GM18511 (cell line): ENCODE measurements around the gene SELE.

Source experiments
- ATAC-seq: cut with Tn5 transposase; IDR thresholded peaks from one replicate; pipeline ENCODE4 v1.9.1; 2021; ENCODE audit warnings: mild to moderate bottlenecking, moderate library complexity; ENCODE audit not compliant: unreplicated experiment

Gene SELE, protein sequence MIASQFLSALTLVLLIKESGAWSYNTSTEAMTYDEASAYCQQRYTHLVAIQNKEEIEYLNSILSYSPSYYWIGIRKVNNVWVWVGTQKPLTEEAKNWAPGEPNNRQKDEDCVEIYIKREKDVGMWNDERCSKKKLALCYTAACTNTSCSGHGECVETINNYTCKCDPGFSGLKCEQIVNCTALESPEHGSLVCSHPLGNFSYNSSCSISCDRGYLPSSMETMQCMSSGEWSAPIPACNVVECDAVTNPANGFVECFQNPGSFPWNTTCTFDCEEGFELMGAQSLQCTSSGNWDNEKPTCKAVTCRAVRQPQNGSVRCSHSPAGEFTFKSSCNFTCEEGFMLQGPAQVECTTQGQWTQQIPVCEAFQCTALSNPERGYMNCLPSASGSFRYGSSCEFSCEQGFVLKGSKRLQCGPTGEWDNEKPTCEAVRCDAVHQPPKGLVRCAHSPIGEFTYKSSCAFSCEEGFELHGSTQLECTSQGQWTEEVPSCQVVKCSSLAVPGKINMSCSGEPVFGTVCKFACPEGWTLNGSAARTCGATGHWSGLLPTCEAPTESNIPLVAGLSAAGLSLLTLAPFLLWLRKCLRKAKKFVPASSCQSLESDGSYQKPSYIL

DNA sequence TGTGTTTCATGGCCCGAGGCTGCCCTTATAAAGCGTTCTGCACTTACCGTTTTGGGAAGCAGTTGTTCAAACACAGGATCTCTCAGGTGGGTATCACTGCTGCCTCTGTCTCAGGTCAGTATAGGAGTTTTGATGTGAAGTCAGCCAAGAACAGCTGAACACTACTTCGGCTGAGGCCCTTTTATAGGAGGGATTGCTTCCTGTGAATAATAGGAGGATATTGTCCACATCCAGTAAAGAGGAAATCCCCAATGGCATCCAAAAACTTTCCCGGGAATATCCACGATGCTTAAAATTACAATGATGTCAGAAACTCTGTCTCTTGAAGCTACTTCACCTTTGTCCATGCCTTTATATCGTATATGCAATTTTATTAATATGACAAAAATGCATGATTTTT is at the start of gene SELE:
SELE (minus strand) TSS at position 156 of the 400 bp plus-strand sequence. CDS start 467 bp downstream, outside the sequence.
- ATAC-seq = no peak

GRCh38 chr1:169782596-169782995 is 48.7 kb upstream of the SELE start:
- ATAC-seq = no peak

- ATAC-seq = no peak
Measured at GRCh38 chr1:169779970-169780369, 46.1 kb upstream of the SELE start.

GRCh38 chr1:169779150-169779549 is 45.3 kb upstream of the SELE start:
- ATAC-seq = no peak

DNA sequence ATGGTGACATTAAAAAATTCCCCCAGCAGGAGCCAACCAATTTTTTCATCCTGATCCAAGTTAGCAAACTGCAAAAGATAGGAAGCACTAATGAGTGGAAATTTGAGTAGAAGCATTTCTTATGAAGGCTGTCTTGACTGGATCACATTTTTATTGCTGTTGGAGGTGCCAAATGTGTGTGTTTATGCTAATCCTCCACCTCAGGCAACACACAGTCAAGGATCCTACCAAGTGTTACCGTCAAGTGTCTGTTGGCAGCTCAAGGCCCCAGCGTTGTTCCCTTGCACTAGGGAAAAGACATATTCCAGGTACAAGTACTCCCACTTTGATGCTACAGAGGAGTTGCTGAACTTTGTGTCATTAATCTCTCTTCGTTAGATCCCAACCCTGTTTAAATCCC is 42.6 kb upstream of the SELE start:
- no peak for ATAC-seq

DNA sequence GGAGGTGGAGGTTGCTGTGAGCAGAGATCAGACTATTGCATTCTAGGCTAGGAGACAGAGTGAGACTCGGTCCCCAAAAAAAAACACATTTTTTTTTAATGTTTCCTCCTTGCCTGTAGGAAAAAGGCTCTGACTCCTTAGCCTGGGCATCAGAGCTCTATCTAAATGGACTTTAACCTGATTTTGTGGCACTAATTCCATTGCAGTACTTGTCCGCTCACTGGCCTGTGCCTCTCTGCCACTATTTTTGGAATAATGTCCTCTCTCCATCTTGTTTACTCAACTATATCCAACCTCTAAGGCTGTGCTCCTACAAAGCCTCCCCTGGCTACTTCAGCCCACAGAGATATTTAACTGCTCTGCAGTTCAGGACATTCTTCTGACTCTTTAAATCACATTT is 34.3 kb upstream of the SELE start:
- ATAC-seq = no peak

DNA sequence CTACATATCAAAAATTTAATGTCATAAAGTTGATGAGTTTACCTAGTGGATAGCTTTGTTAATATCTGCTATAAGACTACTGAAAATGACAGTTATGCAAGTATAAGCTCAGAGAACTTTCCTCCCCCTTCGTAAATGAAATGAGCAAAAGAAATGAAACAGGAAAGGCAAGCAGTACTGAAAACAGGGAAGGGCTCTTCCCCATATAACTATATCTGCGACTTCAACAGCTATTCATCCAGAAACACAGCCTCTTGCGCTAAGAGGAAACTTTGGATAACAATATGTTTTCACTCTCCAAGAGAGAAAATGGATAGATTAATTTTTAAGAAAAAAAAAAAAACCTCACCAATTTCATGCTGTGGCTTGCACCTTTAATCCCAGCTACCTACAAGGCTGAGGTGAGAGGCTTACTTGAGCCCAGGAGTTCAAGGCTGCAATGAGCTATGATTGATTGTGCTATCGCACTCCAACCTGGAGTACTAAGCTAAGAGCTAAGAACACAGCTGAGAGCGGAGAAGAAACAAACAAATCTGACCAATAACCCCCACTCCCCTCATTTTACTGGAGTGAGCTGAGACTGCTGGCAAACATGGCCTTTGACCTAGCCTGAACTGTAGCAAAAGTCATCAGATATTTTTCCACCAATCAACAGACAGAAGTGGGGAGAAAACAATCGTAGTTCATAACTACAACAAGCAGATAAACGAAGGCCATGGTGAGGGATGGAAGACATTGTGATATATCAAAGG is 31.9 kb upstream of the SELE start:
- ATAC-seq = no peak

DNA sequence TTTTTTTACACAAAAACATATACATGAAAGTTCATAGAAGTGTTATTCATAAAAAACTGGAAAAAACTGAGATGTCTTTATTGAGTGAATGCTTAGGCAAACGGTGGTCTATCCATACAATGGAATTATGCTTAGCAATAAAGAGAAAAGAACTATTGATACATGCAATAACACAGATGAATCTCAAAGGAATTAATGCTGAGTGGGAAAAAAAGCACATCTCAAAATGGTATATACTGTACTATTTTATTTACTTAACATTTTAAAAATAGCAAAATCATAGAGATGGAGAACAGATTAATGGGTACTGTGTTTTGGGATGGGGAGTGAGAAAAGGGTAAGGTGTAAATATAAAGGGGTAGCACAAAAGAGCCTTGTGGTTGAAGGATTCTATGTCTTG is 31.0 kb upstream of the SELE start:
- ATAC-seq = no peak

DNA sequence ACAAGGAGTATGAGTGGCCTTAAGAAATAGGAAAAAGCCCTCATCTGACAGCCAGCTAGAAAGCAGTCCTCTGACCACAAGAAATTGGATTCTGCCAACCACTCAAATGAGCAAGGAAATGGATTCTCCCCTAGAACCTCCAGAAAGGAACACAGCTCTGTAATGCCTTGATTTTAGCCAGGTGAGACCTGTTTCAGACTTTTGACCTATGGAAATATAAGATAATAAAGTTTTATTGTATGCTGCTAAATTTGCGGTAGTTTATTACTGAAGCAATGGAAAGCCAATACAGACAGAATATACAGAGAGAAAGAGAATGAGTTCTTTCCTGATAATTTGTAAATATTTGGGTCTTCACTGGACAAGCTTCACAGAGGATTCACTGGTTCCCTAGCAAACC is 28.8 kb upstream of the SELE start:
- ATAC-seq = no peak

GRCh38 chr1:169759038-169759437 is 25.2 kb upstream of the SELE start:
- ATAC-seq = no peak

DNA sequence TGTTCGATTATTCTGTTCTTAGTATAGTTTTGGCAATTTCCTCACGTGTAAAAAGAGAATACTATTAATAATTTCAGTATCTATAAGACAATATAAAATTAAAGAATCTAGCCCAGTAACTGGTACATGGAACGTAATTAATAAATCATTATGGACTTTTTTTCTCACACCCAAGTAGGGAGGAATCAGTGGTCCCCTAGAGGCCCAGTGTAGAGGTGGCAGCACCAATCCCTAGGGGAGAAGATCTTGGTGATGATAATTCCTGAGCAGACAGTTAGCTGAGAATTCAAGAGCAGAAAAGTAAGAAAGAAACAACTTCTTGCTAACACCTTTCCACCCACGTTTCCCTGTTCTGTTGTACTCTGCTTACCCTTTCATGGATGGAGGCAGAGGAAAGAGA is 19.7 kb upstream of the SELE start:
- ATAC-seq = no peak

GRCh38 chr1:169750041-169750440 is 16.2 kb upstream of the SELE start:
- ATAC-seq = no peak

DNA sequence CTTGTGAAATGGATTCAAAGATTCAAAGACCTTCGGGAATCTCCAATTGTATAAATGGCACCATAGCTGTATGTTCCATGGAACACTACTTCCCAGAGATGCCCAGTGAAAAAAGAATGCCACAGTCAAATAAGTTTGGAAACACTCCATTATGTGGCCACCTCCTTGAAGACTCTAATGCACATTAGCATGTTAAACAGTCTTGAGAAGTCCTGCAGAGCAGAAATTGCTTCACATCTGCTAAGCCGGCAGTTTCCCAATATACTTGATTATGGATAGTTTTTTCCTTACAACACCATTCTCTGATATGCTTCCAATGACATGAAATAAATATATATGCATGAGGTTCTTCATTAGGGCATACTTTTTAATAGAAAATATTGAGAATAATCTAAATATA is 12.7 kb upstream of the SELE start:
- ATAC-seq = no peak

DNA sequence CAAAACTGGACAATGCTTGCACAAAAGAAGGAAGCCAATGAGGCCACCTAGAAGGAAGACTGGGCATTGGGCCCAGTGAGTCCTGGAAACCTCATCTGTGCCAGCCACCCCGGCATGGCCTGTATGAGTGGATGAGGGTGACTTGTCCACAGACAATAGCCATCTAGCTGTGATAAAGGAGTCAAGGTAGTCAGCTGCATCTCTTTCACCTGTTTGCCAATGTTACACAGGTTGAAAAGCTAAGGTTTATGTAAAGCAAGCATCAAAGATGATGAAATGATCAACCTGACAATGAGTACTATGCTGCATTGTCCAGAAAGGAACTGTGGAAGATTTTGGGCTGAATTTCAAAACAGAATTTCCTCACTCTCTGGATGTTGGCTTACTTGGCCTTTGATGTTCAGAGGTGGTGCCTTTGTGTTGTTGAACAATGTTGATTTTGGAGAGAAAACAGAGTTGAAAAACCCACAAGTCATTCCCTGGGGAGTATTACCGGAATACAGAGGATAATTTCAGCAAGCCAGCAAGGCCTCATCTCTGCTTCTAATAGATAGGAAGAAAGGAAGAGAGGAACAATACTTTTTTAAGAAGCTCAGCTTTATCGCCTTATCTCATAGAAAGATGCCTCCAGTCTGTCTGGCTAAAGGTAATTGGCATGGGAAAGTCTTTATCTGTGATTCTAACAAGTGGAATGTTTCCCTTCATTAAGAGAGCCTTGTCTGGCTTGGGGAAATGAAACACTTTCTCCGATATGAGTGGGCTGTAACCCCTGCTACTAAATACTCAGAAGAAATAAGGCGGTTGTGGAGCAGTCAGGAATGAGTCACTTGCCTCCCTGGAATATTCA is 11.4 kb upstream of the SELE start:
- no peak for ATAC-seq

DNA sequence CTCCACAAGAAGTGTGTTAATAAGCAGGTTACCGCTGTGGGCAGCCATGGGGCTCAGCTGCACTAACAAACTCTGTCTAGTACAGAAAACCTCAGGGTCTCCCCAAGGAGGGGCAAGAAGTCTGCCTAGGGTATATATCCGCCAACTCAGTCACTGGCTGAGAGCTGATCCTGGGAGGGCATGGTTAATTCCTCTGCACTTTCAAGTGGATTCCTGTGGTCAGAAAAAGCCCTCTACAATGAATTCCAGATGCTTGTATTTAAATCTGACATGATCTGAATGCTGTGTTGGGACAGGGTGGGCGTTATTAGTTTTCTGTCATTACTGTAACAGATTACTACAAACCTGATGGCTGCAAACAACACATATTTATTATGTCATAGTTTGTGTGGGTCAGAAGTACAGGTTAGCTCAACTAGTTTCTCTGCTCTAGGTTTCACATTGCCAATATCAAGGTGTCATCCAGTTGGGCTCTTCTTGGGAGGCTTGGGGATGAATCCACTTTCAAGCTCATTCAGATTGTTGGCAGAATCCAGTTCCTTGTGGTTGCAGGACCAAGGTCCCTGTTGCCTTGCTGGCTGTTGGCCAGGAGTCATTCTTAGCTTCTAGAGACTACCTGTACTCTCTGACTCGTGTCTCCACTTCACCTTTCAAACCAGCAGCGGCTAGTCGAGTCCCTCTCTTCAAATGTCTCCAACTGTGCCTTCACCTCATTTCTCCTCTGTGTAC is 8.0 kb upstream of the SELE start:
- no peak for ATAC-seq

GRCh38 chr1:169739980-169740379 is 6.1 kb upstream of the SELE start:
- no peak for ATAC-seq

GRCh38 chr1:169731446-169731845 is 2.4 kb downstream of the SELE start:
- no peak for ATAC-seq

- no peak for ATAC-seq
Measured at GRCh38 chr1:169729991-169730390, 3.9 kb downstream of the SELE start.

DNA sequence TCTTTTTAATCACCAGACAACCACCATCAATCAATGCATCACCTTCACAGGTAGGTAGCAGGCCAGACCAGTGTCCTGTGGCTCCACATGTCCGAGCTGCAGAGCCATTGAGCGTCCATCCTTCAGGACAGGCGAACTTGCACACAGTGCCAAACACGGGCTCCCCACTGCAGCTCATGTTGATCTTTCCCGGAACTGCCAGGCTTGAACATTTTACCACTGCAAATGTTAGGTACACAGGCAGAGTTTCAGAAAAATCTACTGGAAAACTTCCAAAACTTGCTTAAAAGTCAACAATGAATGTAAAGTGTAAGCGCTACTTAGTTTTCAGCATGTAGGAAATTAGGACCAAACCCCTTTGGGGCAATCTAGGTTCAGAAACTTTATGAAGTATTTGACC is 6.6 kb downstream of the SELE start:
- ATAC-seq = no peak

GRCh38 chr1:169726851-169727250 is 7.0 kb downstream of the SELE start:
- no peak for ATAC-seq
